Nephron (organoid): ENCODE results near the gene TULP1.
A peak's percentile ranks its signal among the peaks of the same experiment; 100 is the strongest.

Experiments
- H3K27ac Mint-ChIP-seq, 3 experiments: 2 replicates each; pipeline ENCODE4 v1.8.0; 2020; ENCODE audit warnings: mixed read lengths in 3 of 3, mild to moderate bottlenecking in 2 of 3, moderate library complexity in 1 of 3
- H3K27me3 Mint-ChIP-seq: 2 replicates; pipeline ENCODE4 v1.8.0; 2021; ENCODE audit warnings: low read depth, mild to moderate bottlenecking, moderate library complexity, mixed read lengths
- H3K36me3 Mint-ChIP-seq: 2 replicates; pipeline ENCODE4 v1.8.0; 2020; ENCODE audit warnings: low read depth, mixed read lengths
- H3K4me1 Mint-ChIP-seq: 2 replicates; pipeline ENCODE4 v1.8.0; 2020; ENCODE audit warnings: mixed read lengths
- H3K4me3 Mint-ChIP-seq, 3 experiments: 2 replicates each; pipeline ENCODE4 v1.8.0; 2020; ENCODE audit warnings: mild to moderate bottlenecking in 3 of 3, mixed read lengths in 3 of 3, moderate library complexity in 2 of 3
- H3K9me3 Mint-ChIP-seq: 2 replicates; pipeline ENCODE4 v1.8.0; 2020; ENCODE audit warnings: mixed read lengths
- CTCF ChIP-seq, 3 experiments: fragments of 200-600 bp; sonication (generic); IDR thresholded peaks; one replicate each; pipeline ENCODE4 v1.5.0; 2021; ENCODE audit warnings: antibody characterized with exemption in 3 of 3; ENCODE audit not compliant: unreplicated experiment in 3 of 3

TULP1 gene

GRCh38 chr6:35483062-35483461 is 29.6 kb downstream of the TULP1 start:
- H3K4me3 Mint-ChIP-seq: peak overlapping the region in 2 of 3 experiments; percentile 41 to 46
- peaks cover 29% of the 10 kb centered on the region for H3K36me3 Mint-ChIP-seq
- no peaks in the 10 kb centered on the region for H3K27me3 Mint-ChIP-seq
- peaks cover 28% of the 10 kb centered on the region for H3K4me1 Mint-ChIP-seq
- no peak for TF ChIP-seq CTCF (IDR thresholded peaks at IDR 0.05; ENCODE audit: unreplicated experiment in 3 of 3)
- H3K9me3 Mint-ChIP-seq: no peaks in the 10 kb centered on the region
- H3K27ac Mint-ChIP-seq: peak overlapping the region; percentile 64 to 93 (median 91)

DNA sequence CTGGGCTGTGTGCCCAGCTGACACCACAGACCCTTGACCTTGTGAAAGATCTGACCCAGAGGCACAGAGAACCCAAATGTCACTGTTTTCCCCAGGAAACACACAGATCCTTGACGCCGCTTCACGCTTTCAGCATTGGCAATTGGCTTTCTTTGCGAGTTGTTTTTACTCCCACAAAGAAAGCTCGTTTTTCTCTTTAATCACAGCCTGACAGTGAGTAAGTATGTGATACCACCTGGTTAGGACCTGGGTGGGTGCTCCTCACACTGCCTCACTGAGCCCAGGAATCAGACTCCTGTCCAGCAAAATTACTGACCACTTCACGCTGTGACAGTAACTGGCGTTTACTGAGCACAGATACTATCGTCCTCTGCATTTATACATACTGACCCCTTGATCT is 31.5 kb downstream of the TULP1 start:
- H3K36me3 Mint-ChIP-seq: peaks cover 45% of the 10 kb centered on the region
- H3K4me3 Mint-ChIP-seq: no peak overlapping the region
- no peak for TF ChIP-seq CTCF (IDR thresholded peaks at IDR 0.05; ENCODE audit: unreplicated experiment in 3 of 3)
- no peaks in the 10 kb centered on the region for H3K27me3 Mint-ChIP-seq
- H3K9me3 Mint-ChIP-seq: no peaks in the 10 kb centered on the region
- H3K4me1 Mint-ChIP-seq: peaks cover 20% of the 10 kb centered on the region
- H3K27ac Mint-ChIP-seq: peak overlapping the region in 1 of 3 experiments; percentile 48

- TF ChIP-seq CTCF (IDR thresholded peaks at IDR 0.05; ENCODE audit: unreplicated experiment in 3 of 3): no peak
- no peaks in the 10 kb centered on the region for H3K9me3 Mint-ChIP-seq
- H3K36me3 Mint-ChIP-seq: peaks cover 53% of the 10 kb centered on the region
- no peak overlapping the region for H3K27ac Mint-ChIP-seq
- H3K27me3 Mint-ChIP-seq: no peaks in the 10 kb centered on the region
- H3K4me1 Mint-ChIP-seq: peaks cover 20% of the 10 kb centered on the region
- no peak overlapping the region for H3K4me3 Mint-ChIP-seq
Observed at GRCh38 chr6:35480176-35480575, 32.5 kb downstream of the TULP1 start.

DNA sequence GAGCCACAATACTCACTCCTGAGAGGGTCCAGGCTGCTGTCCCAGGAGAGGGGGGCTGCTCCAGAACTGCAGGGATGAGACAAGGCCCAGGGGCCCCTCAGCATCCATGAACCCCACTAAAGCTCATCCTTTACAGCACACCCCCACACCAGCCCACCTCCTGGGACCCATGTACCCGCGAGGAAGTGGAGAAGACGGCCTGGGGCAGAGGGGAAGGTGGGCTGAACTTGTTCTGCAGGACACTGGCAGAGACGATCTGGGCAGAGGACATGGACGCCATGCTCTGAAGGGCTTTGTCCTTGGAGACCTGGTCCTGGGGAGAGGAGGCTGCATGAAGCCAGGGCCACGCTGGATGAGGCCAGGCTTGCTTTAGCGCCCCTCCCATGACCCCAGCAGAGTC is 34.4 kb downstream of the TULP1 start:
- Mint-ChIP-seq H3K9me3 (no peaks in the 10 kb centered on the region), H3K27me3 (no peaks in the 10 kb centered on the region), H3K36me3 (peaks cover 57% of the 10 kb centered on the region), H3K4me3 (no peak overlapping the region), H3K4me1 (peaks cover 11% of the 10 kb centered on the region), H3K27ac (no peak overlapping the region)
- no peak for TF ChIP-seq CTCF (IDR thresholded peaks at IDR 0.05; ENCODE audit: unreplicated experiment in 3 of 3)

- H3K27ac Mint-ChIP-seq: peak overlapping the region in 2 of 3 experiments; percentile 14 to 15
- H3K27me3 Mint-ChIP-seq: no peaks in the 10 kb centered on the region
- peaks cover 51% of the 10 kb centered on the region for H3K36me3 Mint-ChIP-seq
- no peak overlapping the region for H3K4me3 Mint-ChIP-seq
- no peaks in the 10 kb centered on the region for H3K9me3 Mint-ChIP-seq
- peaks cover 5% of the 10 kb centered on the region for H3K4me1 Mint-ChIP-seq
- no peak for TF ChIP-seq CTCF (IDR thresholded peaks at IDR 0.05; ENCODE audit: unreplicated experiment in 3 of 3)
Observed at GRCh38 chr6:35477551-35478179, 35.0 kb downstream of the TULP1 start.

DNA sequence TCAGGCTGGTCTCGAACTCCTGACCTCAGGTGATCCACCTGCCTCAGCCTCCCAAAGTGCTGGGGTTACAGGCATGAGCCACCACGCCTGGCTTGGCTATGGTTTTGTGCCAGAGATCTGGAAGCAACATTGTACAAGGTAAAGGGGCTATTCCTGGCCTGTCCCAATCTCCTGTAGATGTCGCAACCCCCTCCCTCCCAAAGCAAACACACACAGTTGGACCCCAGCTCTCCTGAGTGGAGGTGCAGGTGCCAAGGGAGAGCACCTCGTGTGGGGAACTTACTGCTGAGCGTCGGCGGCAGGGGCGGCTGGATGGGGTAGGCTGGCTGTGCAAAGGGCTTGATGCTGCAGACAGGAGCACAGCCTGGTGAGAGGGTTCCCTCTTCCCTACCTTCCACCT is 35.7 kb downstream of the TULP1 start:
- H3K36me3 Mint-ChIP-seq: peaks cover 56% of the 10 kb centered on the region
- no peaks in the 10 kb centered on the region for H3K9me3 Mint-ChIP-seq
- no peak overlapping the region for H3K4me3 Mint-ChIP-seq
- H3K27me3 Mint-ChIP-seq: no peaks in the 10 kb centered on the region
- H3K4me1 Mint-ChIP-seq: peaks cover 11% of the 10 kb centered on the region
- H3K27ac Mint-ChIP-seq: peak overlapping the region in 1 of 3 experiments; percentile 14
- TF ChIP-seq CTCF (IDR thresholded peaks at IDR 0.05; ENCODE audit: unreplicated experiment in 3 of 3): no peak
